EL (cell line): ENCODE results near the gene NRN1.

ENCODE experiments used
- DNase-seq: peaks from one replicate; pipeline ENCODE4 v3.0.0-alpha.2; 2016

NRN1 gene

DNA sequence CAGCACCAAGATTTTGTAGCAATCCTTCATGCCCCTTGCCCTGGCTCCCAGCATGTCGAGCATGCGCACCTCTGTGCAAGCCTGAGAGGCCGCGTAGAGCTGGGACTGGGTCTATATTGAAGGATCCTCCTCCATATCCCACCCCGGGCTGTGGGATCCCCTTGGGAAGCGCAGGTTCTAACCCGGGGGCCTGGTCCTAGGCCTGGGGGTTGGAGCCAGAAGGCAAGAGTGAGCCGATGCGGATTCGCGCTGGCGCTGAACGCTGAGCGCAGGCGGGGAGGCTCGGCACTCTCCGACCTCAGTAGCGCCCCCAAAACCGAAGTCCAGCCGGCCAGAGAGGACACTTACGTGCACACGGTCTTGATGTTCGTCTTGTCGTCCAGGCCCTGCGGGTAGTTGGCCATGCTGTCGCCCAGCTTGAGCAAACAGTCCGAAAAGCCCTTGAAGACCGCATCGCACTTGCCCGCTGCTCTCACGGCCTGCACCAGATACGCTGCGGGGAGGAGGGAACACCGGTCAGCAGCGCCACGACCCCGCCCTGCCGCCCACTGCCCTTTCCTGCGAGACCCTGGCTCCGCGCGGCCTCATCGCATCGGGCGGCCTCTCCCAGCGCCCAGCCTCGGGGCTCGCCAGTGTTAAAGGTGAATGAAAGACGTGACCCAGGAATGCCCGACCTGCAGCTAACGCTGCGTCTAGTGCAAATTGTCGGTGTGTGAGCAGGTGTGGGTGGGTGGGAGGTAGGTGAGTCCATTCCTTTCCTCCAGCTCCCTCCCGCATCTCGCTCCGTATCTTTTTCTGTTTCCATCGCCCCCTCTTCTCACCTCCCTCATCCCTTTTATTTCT is 4.5 kb downstream of the NRN1 start:
- DNase-seq = no peak

GRCh38 chr6:6001443-6001842 is 5.3 kb downstream of the NRN1 start:
- no peak for DNase-seq

DNA sequence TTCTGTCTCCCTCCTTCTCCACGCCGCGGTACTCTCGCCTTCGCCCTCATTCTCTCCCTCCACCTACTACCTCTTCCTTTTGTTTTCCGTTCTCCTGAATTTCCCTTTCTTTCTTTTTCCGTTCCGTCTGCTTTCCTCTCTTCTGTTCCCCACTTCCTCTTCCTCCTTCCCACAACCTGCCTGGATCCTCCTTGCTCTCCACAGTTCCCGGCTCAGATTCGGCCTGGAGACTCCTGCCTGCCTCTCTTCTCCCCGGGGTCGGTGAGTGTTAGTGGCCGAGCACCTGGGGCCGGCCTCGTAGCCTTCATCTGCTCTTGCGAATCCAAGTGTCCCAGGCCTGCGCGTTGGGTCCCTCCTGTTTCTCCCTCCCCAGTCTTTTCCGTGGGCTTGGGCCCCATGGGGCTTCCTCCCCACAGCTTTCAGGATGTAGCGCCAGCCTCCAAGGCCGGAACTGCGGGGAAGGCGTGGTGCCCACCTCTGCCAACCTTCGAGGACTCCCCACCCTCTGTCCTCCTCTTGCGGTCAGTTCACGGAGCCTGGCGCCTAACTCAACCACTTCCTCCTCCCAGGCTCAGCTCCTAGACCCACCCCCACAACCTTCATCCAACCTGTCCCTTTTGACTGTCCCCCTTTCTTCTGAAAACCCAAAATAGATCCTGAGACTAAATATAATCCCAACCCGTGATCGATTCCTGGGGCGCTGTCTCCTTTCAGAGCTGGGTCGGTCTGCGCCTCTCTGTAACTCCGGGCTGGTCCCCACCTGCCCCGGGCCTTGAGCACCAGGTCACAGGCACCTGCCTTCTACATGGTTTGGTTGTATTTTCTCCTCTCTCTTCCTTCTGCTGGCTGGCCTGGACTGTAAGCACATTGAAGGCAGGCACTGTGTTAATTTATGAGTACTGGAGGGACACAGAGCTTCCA is 6.8 kb downstream of the NRN1 start:
- no peak for DNase-seq

GRCh38 chr6:5998711-5999687 is 7.7 kb downstream of the NRN1 start:
- no peak for DNase-seq

DNA sequence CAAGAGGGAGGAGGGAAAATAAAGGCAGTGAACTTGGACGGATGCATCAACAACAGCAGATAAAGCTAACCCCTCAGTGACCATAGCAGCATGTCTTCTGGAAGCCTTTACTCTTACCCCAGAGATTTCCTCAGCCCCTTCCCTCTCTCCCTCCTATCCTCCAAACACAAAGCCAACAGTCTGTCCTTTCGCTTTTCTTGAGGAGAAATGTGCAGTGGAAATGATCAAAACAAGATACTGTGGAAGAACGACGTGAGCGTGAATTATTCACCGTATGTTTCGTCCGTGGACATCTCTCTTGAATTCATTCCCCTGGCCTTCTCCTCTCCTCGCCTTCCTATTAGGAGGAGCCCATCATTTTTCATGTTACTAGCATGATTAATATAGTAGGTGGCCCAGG is 8.5 kb downstream of the NRN1 start:
- DNase-seq = no peak

GRCh38 chr6:5997420-5997987 is 9.2 kb downstream of the NRN1 start:
- DNase-seq = no peak

DNA sequence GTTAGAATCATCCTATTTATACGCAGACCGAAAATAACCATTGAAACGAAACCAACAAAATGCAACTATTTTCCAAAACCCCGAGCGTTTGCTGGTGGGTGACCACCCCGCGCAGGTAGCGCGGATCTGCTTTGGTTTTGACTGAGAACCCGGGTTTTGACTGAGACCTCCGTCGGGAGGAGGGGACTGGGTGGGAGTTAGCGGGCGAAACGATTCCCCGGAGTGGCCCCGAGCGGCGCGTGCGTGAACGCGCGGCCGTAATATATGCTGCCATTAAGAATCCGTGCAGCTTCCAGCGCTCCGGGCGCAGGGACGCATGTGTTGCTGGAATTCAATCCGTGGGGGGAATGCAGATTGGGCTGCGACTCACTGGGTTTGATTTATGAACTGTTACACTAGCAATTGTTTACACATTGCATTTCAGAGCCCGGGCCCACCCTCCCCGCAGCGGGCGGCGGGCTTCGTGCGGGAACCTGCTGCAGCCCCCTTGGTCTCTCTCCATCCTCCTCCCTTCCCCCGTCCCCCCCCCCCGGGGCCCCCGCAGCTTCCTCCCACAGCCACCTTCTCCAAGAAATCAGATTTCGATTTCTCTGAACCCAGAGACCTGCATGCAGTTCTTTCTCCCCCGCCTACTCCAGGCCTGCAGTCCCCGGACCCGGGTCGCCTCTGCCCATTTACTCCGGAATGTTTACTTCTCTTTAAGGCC is 9.9 kb downstream of the NRN1 start:
- peak; percentile 66 for DNase-seq

DNA sequence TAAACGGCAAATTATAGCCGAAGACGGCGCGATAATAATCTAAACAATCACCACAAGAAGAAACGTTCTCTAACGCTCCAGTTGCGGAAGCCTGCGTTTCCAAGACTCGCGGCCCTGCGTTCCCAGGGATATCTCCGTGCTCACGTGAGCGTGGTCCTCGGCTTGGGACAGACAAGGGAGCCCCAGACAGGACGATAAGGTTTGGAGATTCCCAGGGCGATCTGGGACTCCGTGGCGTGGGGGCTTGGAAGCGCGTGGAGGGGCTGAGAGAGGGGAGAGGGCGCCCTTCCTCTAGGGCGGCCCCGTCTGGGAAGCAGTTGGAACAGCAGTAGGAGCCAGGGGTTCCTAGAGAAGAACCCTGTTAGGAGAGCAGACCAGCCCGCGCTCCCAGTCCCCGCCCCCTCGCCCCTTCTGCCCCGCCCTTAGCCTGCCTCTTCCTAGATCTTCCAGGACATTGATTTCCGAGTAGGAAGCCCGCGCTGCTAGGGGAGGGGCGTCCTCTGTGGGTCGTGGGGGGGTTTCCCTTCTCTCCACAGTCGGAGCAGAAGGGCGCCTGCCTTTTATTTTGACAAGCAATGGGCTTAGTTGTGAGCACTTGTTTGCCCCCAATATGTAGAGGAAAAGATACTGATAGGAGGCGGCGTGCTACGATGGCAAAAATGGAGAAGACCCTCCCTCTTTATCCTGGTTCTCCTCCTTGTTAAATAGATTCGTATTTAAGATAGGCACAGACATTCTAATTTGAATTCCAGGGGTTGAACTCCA is 10.6 kb downstream of the NRN1 start:
- DNase-seq = peak; percentile 86

DNA sequence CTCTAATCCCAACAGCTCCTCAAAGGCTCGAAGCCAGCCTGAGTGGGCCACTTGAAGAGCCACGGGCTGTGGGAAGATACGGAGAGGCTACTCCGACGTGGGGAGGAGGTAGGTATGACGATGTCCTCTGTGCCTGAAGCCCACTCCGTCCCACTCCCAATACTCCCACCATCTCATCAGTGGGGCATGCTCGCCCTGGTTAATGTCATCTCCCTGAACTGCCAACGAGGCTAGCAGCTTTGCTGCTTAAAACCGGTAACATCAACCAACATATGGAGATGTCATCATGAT is 11.1 kb downstream of the NRN1 start:
- no peak for DNase-seq

DNA sequence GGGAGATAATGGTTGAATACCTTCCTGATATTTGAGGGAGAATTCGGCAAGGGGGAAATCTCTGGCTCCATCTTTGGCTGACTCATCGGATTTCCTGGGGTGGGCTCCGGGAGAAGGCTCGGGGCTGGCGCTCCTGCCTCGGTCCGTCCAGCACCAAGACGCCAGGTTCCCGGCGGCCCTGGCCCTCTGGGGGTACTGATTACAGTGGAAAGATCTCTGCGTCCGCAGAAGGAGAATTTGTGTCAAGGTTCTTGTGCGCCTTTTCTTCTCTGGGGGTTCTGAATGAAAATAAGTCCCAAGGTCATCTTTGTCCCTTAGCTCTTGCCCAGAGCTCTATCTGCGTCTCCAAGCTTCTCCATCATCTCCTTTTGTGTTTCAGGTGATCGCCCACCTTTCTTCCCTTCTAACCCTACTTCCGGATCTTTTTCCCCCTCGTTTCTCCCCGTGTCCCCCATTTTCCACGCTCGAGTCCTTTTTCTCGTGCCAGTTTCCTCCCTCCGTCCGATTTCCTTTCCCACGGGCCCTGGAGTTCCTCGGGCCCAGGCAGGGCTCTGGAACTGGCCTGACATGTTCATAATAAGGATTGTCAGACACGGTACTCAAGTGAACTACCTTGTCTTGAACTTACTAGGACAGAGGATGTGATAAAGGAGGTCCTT is 11.6 kb downstream of the NRN1 start:
- DNase-seq = no peak

GRCh38 chr6:5994234-5994998 is 12.3 kb downstream of the NRN1 start:
- DNase-seq = no peak

- DNase-seq = no peak
Measured at GRCh38 chr6:5992551-5993225, 14.0 kb downstream of the NRN1 start.

DNA sequence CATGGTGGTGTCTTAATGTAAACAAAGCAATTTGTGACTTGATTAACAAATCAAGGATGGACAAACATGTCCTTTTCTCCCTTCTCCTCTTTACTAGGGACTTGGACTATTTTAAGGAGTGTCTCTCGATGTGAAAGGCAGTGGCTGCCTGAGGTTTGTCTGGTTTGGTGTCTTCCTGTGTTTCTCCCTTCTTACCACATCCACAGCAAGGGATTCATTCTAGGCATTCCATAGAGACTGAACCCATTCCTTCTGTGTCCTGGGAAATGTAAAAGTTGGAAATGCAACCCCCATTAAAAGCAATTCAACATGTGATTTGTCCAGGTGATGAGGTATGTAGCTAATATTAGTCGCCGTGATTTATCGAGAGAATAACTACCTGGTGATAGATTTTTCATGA is 15.9 kb downstream of the NRN1 start:
- no peak for DNase-seq

- DNase-seq = peak; percentile 64
Measured at GRCh38 chr6:5989141-5989723, 17.5 kb downstream of the NRN1 start.

DNA sequence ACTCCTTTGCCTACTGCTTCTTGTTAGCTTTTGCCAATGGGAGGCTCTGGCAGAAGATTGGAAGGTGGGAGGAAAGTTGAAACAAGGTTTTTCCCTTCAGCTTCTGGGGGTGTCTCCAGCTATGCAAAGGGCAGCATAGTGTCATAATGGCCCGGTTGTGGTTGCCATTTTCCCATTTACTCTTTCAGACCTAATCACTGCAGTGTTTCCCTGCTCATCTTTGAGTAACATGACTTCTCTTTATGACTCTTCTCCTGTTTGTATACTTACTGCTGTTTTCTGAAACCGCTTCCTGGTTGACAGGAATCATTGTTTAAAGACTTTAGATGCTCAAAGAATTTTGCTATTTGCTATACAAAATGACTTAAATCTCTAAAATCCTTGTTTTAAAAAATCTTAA is 19.9 kb downstream of the NRN1 start:
- DNase-seq = no peak

DNA sequence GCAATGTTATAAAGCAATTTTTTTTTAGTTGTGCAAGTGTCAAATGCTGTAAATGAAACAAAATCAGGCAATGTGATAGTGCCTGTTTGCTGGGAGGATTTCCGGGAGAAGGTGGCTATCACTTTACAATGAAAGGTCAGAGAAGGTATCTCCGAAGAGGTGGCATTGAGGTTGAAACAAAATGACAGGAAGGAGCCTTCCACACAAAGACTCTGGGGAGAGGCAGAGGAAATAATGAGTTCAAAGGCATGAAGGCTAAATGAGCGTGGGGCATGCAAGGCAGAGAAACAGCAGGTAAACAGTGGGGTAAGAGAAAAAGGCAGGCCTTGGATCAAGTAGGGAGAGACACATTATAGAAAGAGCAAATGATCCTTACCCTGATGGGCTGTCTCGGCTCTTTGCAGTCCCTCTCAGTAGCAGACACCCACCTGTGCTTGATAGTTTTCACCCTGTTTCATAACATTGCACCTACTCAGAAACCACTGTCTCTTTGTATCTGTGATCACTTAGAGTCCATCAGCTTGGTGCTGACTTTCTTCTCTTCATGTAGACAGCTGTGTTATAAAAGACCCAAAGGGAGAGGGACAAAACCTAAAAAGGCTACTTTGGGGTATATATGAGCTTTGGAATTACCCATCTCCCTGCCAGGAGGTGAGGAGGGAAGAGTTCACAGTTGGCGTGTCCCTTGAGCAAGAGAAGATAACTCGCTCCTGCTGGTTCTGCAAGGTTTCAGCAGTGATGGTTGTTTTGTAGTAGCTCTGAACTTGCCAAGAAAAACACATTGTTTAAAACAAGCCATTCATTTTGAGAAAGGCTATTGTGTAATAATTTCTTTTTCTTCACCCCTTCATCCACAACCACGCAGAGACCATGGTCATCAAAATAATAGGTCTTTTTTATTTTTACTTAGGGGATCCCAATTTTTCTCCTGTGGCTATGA is 22.3 kb downstream of the NRN1 start:
- DNase-seq = no peak
